Omental fat pad (tissue), 4 donors: ENCODE measurements around the gene GATC. TPM values are rescaled to one million over a fixed set of nuclear protein-coding genes. Genes with fewer than 3 reads are reported as not detected.
A peak's percentile ranks its signal among the peaks of the same experiment; 100 is the strongest.

ENCODE experiments used
- ATAC-seq: fragments of 150-250 bp; one replicate; pipeline ENCODE4 v1.9.1; 2016; ENCODE audit warnings: mild to moderate bottlenecking, moderate library complexity; ENCODE audit not compliant: low FRiP score
- DNase-seq: peaks from one replicate; pipeline ENCODE4 v3.0.0-alpha.2; 2019; ENCODE audit warnings: low spot score
- total RNA-seq, 4 donors: library from RNA; depleted of rRNA; stranded (reverse); fragments of >200 nt; gene quantifications; one replicate each; pipeline ENCODE4 v1.1.0, GENCODE V29; 2016
- TF ChIP-seq, protein P1 (sequence below), 3 donors: fragments of 450-650 bp; IDR thresholded peaks; one replicate each; pipeline ENCODE4 v1.5.1; 2016 to 2017; ENCODE audit warnings: antibody characterized with exemption in 3 of 3, mild to moderate bottlenecking in 3 of 3, moderate library complexity in 2 of 3

GATC gene, protein sequence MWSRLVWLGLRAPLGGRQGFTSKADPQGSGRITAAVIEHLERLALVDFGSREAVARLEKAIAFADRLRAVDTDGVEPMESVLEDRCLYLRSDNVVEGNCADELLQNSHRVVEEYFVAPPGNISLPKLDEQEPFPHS
- 10 to 100 TPM; 22.8 to 30.7 (median 24.2) TPM for total RNA-seq

- DNase-seq (peak; percentile 71), ATAC-seq (peak; percentile 92)
- TF ChIP-seq, protein P1, sequence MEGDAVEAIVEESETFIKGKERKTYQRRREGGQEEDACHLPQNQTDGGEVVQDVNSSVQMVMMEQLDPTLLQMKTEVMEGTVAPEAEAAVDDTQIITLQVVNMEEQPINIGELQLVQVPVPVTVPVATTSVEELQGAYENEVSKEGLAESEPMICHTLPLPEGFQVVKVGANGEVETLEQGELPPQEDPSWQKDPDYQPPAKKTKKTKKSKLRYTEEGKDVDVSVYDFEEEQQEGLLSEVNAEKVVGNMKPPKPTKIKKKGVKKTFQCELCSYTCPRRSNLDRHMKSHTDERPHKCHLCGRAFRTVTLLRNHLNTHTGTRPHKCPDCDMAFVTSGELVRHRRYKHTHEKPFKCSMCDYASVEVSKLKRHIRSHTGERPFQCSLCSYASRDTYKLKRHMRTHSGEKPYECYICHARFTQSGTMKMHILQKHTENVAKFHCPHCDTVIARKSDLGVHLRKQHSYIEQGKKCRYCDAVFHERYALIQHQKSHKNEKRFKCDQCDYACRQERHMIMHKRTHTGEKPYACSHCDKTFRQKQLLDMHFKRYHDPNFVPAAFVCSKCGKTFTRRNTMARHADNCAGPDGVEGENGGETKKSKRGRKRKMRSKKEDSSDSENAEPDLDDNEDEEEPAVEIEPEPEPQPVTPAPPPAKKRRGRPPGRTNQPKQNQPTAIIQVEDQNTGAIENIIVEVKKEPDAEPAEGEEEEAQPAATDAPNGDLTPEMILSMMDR (IDR thresholded peaks at IDR 0.05): no peak
Measured at GRCh38 chr12:120445911-120446843, at the start of gene GATC, which contains the start of gene TRIAP1. TSS of gene GATC (plus strand) at chr12:120446444. CDS start at chr12:120446481, 37 bp downstream. TSS of gene TRIAP1 (minus strand) at chr12:120446384. CDS start at chr12:120446372, 12 bp downstream.

- ATAC-seq: no peak
- TF ChIP-seq, protein P1 (IDR thresholded peaks at IDR 0.05): no peak
- no peak for DNase-seq
Measured at GRCh38 chr12:120397824-120398540, 48.3 kb upstream of the GATC start.

DNA sequence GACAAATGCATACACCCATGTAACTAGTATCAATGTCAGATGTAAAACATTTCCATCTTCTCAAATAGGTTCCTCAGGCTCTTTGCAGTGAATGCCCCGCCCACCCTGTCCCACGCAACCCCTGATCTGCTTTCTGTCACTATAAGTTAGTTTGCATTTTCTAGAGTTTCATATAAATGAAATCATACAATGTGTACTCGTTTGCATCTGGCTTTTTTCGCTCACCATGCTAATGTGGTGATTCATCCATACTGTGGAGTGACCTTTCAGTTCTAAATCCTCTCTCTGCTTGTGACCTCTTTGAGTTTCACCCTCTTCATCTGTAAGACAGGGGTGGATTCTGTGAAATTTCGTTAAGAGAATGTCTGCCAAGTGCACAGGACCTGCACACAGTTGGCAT is 46.7 kb upstream of the GATC start:
- DNase-seq (no peak), ATAC-seq (no peak)
- TF ChIP-seq, protein P1 (IDR thresholded peaks at IDR 0.05): no peak

GRCh38 chr12:120402217-120402616 is 44.0 kb upstream of the GATC start:
- no peak for DNase-seq
- ATAC-seq: no peak

GRCh38 chr12:120403869-120404268 is 42.4 kb upstream of the GATC start:
- TF ChIP-seq, protein P1 (IDR thresholded peaks at IDR 0.05): no peak
- ATAC-seq (no peak), DNase-seq (no peak)

More at GRCh38 chr12:120402217-120402616, 44.0 kb upstream of the GATC start:
- TF ChIP-seq, protein P1 (IDR thresholded peaks at IDR 0.05): no peak

DNA sequence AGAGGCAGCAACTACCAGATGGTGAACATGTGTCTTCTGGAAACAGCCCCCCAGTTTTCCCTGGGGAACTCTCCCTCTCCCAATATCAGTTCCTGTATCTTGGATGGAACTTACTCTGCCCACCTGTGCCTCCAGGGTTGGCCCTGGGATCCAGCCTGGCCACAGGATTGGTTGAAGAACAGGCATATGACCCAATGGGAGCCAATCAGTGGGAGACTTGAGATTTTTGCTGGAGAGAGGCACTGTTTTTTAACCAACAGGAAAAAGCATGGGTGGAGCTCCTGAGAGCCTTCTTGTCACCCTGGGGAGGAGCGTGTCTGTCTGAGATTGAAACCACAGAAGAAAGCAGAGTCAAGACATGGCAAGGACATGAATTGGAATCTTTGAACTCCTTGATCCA is 42.0 kb upstream of the GATC start:
- DNase-seq (no peak), ATAC-seq (no peak)
- TF ChIP-seq, protein P1 (IDR thresholded peaks at IDR 0.05): no peak
